HCT116 (cell line): ENCODE data around the gene PRR23E.

Experiments
- ELF1 ChIP-seq: IDR thresholded peaks from 2 replicates; pipeline ENCODE4 v1.6.1; 2012; ENCODE audit warnings: low read depth, borderline replicate concordance
- EZH2 ChIP-seq: fragments of 200-600 bp; sonication (generic); IDR thresholded peaks from 2 replicates; pipeline ENCODE4 v1.6.1; 2017; ENCODE audit warnings: antibody characterized with exemption, mixed run types
- EZH2phosphoT487 ChIP-seq: fragments of 200-600 bp; IDR thresholded peaks from 2 replicates; pipeline ENCODE4 v1.6.1; 2018; ENCODE audit warnings: antibody characterized with exemption, borderline replicate concordance
- MAX ChIP-seq: IDR thresholded peaks from 2 replicates; pipeline ENCODE4 v1.6.1; 2012
- POLR2A ChIP-seq: IDR thresholded peaks from 2 replicates; pipeline ENCODE4 v1.7.0; 2011; ENCODE audit warnings: borderline replicate concordance; ENCODE audit not compliant: insufficient read depth, insufficient read length; ENCODE audit errors: extremely low read depth
- POLR2AphosphoS5 ChIP-seq: IDR thresholded peaks from 2 replicates; pipeline ENCODE4 v1.6.1; 2011; ENCODE audit warnings: mild to moderate bottlenecking, low read depth, low read length, moderate library complexity
- ZBTB33 ChIP-seq: IDR thresholded peaks from 2 replicates; pipeline ENCODE4 v1.6.1; 2011; ENCODE audit warnings: mild to moderate bottlenecking, low read length, moderate library complexity; ENCODE audit not compliant: insufficient replicate concordance; ENCODE audit errors: extremely low read depth
- ZFX ChIP-seq: fragments of 450-650 bp; IDR thresholded peaks from 2 replicates; pipeline ENCODE4 v1.6.1; 2017
- TF ChIP-seq, protein P1 (sequence below): IDR thresholded peaks from 2 replicates; pipeline ENCODE4 v1.6.1; 2012
- TF ChIP-seq, protein P2 (sequence below), 3 experiments: fragments of 200-600 bp in 1 of 3; sonication (generic) in 1 of 3; IDR thresholded peaks in 2 of 3; conservative IDR thresholded peaks in 1 of 3; 2 replicates each; pipeline ENCODE4 v1.5.1; 2012 to 2017; ENCODE audit warnings: low read depth in 2 of 3, low read length in 2 of 3, antibody characterized with exemption in 1 of 3, borderline replicate concordance in 1 of 3, control low read depth in 1 of 3, mild to moderate bottlenecking in 1 of 3, mixed read lengths in 1 of 3, mixed run types in 1 of 3, moderate library complexity in 1 of 3; ENCODE audit not compliant: insufficient read depth in 1 of 3

DNA sequence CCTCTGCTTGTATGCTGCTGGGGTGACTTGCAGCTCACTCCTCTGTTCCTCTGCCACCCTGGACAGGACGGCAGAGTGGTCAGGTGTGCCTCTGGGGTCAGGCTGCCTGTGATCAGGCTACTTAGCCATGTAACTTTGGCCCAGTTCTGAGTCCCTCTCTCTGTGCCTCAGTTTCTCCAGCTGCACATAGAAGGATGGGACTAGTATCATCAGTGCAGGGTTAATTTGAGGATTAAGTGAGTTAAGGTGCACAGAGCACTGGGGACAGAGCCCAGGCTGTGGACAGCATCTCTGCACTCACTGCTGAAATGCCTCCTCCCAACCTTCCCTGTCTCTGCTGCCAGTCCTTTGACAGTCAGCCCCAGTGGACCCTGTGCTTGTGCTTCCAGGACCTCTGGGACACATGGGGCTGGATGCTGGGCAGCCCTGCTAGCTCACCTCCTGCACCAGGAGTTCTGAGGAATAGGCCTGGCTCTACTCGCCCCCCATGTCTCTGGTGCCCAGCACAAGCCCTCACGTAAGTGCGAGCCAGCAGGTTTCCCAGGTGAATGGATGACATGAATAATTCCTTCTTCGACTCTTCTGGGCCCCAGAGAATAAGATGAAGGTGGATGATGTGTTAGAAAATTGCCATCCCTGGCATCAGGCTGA, 19.3 kb upstream of the PRR23E start:
- TF ChIP-seq, protein P1, sequence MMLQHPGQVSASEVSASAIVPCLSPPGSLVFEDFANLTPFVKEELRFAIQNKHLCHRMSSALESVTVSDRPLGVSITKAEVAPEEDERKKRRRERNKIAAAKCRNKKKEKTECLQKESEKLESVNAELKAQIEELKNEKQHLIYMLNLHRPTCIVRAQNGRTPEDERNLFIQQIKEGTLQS: no peak
- TF ChIP-seq, protein P2, sequence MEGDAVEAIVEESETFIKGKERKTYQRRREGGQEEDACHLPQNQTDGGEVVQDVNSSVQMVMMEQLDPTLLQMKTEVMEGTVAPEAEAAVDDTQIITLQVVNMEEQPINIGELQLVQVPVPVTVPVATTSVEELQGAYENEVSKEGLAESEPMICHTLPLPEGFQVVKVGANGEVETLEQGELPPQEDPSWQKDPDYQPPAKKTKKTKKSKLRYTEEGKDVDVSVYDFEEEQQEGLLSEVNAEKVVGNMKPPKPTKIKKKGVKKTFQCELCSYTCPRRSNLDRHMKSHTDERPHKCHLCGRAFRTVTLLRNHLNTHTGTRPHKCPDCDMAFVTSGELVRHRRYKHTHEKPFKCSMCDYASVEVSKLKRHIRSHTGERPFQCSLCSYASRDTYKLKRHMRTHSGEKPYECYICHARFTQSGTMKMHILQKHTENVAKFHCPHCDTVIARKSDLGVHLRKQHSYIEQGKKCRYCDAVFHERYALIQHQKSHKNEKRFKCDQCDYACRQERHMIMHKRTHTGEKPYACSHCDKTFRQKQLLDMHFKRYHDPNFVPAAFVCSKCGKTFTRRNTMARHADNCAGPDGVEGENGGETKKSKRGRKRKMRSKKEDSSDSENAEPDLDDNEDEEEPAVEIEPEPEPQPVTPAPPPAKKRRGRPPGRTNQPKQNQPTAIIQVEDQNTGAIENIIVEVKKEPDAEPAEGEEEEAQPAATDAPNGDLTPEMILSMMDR (IDR thresholded peaks at IDR 0.05 in 2 of 3, conservative IDR thresholded peaks at IDR 0.05 in 1 of 3; ENCODE audit: borderline replicate concordance in 1 of 3, insufficient read depth in 1 of 3, low read depth in 2 of 3, low read length in 2 of 3): no peak
- TF ChIP-seq POLR2AphosphoS5 (no peak), EZH2 (no peak), MAX (no peak), ZFX (no peak), ELF1 (no peak), POLR2A (no peak), EZH2phosphoT487 (no peak), ZBTB33 (no peak)
